Activated B cell treated with CpG ODN at 0.5 μM for 24 hours (primary cell): ENCODE data around the gene LARP4B. TPM values are rescaled to one million over a fixed set of nuclear protein-coding genes. Genes with fewer than 3 reads are reported as not detected.

Experiments used
- ATAC-seq: fragments of 200-7000 bp; cut with Tn5 transposase; one replicate; pipeline ENCODE4 v1.10.0; 2021; ENCODE audit warnings: low read depth, mild to moderate bottlenecking, moderate library complexity
- CTCF ChIA-PET: fragments of 350-600 bp; sonication (Branson Sonifier 250); formaldehyde crosslinking; loops from one replicate; lab custom pipeline; 2021; ENCODE audit warnings: antibody characterized with exemption; lab: Charles Lee
- POLR2A ChIA-PET: fragments of 350-600 bp; sonication (Branson Sonifier 250); formaldehyde crosslinking; loops from one replicate; lab custom pipeline; 2021; ENCODE audit warnings: antibody characterized with exemption; lab: Charles Lee
- DNase-seq: peaks from one replicate; pipeline ENCODE4 v3.0.0; 2022
- H3K27ac Mint-ChIP-seq: one replicate; pipeline ENCODE4 v1.8.0; 2020; ENCODE audit warnings: mixed read lengths
- H3K27me3 Mint-ChIP-seq: one replicate; pipeline ENCODE4 v1.8.0; 2021; ENCODE audit warnings: mixed read lengths
- H3K36me3 Mint-ChIP-seq: one replicate; pipeline ENCODE4 v1.8.0; 2021; ENCODE audit warnings: low read depth, mixed read lengths
- H3K4me1 Mint-ChIP-seq: one replicate; pipeline ENCODE4 v1.8.0; 2021; ENCODE audit warnings: mixed read lengths
- H3K4me3 Mint-ChIP-seq: one replicate; pipeline ENCODE4 v1.8.0; 2020; ENCODE audit warnings: mild to moderate bottlenecking, mixed read lengths
- H3K9me3 Mint-ChIP-seq: one replicate; pipeline ENCODE4 v1.8.0; 2020; ENCODE audit warnings: mixed read lengths
- CTCF ChIP-seq: fragments of 200-600 bp; IDR thresholded peaks from one replicate; pipeline ENCODE4 v1.8.0; 2022; ENCODE audit warnings: antibody characterized with exemption, mild to moderate bottlenecking
- intact Hi-C: fragments of 100-400 bp; cut with micrococcal nuclease; formaldehyde crosslinking; loops from one replicate; pipeline ENCODE4 v1.15.1; 2024
- total RNA-seq: library from RNA; stranded (reverse); gene quantifications from 2 replicates; pipeline ENCODE4 v1.2.3, GENCODE V29; 2022

LARP4B gene
- total RNA-seq, 1 donor from 2014 or later = 103 TPM

DNA sequence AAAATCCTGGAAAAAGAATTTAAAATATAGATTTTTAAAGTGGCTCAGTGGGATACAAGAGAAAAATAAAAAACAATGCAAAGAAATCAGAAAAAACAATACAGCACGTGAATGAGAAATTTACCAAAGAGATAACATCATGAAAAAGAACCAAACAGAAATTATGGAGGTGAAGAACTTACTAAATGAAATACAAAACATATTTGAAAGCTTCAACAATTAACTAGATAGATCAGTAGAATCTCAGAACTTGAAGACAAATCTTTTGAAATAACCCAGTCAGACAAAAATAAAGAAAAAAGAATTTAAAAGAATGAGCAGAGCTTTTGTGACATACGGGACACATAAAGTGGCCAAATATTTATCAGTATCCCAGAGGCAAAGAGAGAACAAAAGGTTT is 170.9 kb downstream of the LARP4B start:
- H3K4me3 Mint-ChIP-seq = no peak overlapping the region
- H3K27me3 Mint-ChIP-seq = peaks cover 23% of the 10 kb centered on the region
- POLR2A ChIA-PET = no interaction called here
- TF ChIP-seq CTCF = no peak
- peaks cover 37% of the 10 kb centered on the region for H3K9me3 Mint-ChIP-seq
- DNase-seq (no peak), ATAC-seq (no peak)
- CTCF ChIA-PET = no interaction called here
- intact Hi-C loops = no loop called here
- H3K36me3 Mint-ChIP-seq = peaks cover 2% of the 10 kb centered on the region
- no peaks in the 10 kb centered on the region for H3K4me1 Mint-ChIP-seq
- H3K27ac Mint-ChIP-seq = no peak overlapping the region

DNA sequence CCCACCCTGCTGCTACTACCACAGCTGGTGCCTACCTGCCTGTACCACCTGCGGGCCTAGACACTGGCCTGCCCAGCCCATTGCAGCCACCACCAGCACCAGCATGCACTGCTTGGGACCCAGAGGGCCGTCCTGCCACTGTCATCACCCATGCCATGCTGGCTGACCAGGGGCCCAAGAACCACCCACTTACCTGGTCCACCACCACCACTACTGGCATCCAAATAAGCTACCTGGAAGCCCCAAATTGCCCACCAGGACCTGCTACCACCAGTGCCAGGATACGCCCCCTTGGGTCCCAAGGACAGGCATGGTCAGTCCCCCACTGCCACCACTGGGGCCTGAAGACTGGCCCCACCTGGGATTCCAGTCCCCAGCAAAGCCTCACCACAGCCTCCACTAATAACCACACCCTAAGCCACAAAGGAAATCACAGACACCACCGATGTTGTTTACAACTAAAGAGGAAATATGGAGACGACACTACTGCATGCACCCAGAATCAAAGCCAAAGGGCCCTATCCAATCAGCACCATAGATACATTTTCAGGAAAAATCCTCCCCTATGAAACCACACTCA is 171.5 kb downstream of the LARP4B start:
- Mint-ChIP-seq H3K4me1 (no peaks in the 10 kb centered on the region), H3K4me3 (no peak overlapping the region), H3K36me3 (peaks cover 2% of the 10 kb centered on the region), H3K27me3 (peaks cover 23% of the 10 kb centered on the region), H3K9me3 (peaks cover 37% of the 10 kb centered on the region), H3K27ac (no peak overlapping the region)
- ATAC-seq = no peak
- TF ChIP-seq CTCF = no peak
- intact Hi-C loops = no loop called here
- CTCF ChIA-PET = no interaction called here
- POLR2A ChIA-PET = no interaction called here
- DNase-seq = no peak

Other genes with a start within 250 kb of the LARP4B start
- 0.37 and 0.49 TPM in 2 replicates for gene DIP2C, start 242.0 kb downstream of the LARP4B start, total RNA-seq
- 68.0 and 73.8 TPM in 2 replicates for gene GTPBP4, start 56.7 kb upstream of the LARP4B start, total RNA-seq
- gene IDI2, start 94.2 kb upstream of the LARP4B start, total RNA-seq = not detected in 2 replicates
- gene IDI1, start 117.4 kb upstream of the LARP4B start, total RNA-seq = 75.8 and 79.8 TPM in 2 replicates
- 16.2 and 20.0 TPM in 2 replicates for gene WDR37, start 124.7 kb upstream of the LARP4B start, total RNA-seq